Esophagus squamous epithelium (tissue), 4 donors: ENCODE results near the gene GALNT11.

Source experiments
- POLR2A ChIP-seq, 4 donors: fragments of 450-650 bp; IDR thresholded peaks; one replicate each; pipeline ENCODE4 v1.6.1; 2017; ENCODE audit warnings: antibody characterized with exemption in 4 of 4, mild to moderate bottlenecking in 4 of 4, moderate library complexity in 3 of 4
- TF ChIP-seq, protein P1 (sequence below), 6 experiments: fragments of 450-650 bp in 4 of 6; fragments of 200-600 bp in 2 of 6; sonication (generic) in 2 of 6; IDR thresholded peaks; one replicate each; pipeline ENCODE4 v1.5.1; 2016 to 2019; ENCODE audit warnings: antibody characterized with exemption in 6 of 6, mild to moderate bottlenecking in 4 of 6, moderate library complexity in 4 of 6

DNA sequence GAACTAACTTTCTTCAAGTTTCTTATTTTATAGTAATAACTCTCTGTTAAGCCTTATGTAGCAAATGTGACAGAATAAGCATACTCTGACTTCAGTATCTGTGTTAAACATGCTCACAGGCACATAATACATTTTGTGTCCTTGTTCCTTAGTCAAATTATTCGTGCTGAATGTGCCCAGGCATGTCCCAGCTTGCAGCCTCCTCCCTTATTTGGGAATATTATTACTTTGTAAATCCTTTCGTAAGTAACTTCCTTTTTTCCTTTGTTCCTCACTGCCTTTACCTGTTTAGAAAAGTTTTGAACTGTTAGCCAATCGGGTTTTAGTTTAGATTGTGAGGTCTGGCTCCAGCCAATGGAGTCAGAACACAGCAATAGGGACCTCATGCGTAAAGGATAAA lies 46.9 kb downstream of the GALNT11 start:
- no peak for TF ChIP-seq POLR2A (IDR thresholded peaks at IDR 0.05)
- TF ChIP-seq, protein P1, sequence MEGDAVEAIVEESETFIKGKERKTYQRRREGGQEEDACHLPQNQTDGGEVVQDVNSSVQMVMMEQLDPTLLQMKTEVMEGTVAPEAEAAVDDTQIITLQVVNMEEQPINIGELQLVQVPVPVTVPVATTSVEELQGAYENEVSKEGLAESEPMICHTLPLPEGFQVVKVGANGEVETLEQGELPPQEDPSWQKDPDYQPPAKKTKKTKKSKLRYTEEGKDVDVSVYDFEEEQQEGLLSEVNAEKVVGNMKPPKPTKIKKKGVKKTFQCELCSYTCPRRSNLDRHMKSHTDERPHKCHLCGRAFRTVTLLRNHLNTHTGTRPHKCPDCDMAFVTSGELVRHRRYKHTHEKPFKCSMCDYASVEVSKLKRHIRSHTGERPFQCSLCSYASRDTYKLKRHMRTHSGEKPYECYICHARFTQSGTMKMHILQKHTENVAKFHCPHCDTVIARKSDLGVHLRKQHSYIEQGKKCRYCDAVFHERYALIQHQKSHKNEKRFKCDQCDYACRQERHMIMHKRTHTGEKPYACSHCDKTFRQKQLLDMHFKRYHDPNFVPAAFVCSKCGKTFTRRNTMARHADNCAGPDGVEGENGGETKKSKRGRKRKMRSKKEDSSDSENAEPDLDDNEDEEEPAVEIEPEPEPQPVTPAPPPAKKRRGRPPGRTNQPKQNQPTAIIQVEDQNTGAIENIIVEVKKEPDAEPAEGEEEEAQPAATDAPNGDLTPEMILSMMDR (IDR thresholded peaks at IDR 0.05), result no peak
